Central memory CD8-positive, alpha-beta T cell (primary cell): ENCODE measurements around the gene COG5.

Experiments
- ATAC-seq: fragments of 150-1000 bp; cut with Tn5 transposase; replicated peaks from 2 replicates; pipeline ENCODE4 v1.10.0; 2022; ENCODE audit warnings: mild to moderate bottlenecking, moderate FRiP score, moderate number of reproducible peaks; ENCODE audit not compliant: poor library complexity, severe bottlenecking; ENCODE audit errors: extremely low read depth
- DNase-seq, 2 donors: peaks; one replicate each; pipeline ENCODE4 v3.0.0; 2021; ENCODE audit warnings: low spot score in 2 of 2
- H3K27ac Mint-ChIP-seq: one replicate; pipeline ENCODE4 v1.8.0; 2022; ENCODE audit warnings: low read depth, mild to moderate bottlenecking, moderate library complexity, mixed read lengths
- H3K27me3 Mint-ChIP-seq: one replicate; pipeline ENCODE4 v1.8.0; 2022; ENCODE audit warnings: mixed read lengths
- H3K36me3 Mint-ChIP-seq: one replicate; pipeline ENCODE4 v1.8.0; 2022; ENCODE audit warnings: mild to moderate bottlenecking, moderate library complexity, mixed read lengths; ENCODE audit not compliant: insufficient read depth
- H3K4me1 Mint-ChIP-seq: one replicate; pipeline ENCODE4 v1.8.0; 2022; ENCODE audit warnings: mixed read lengths
- H3K4me3 Mint-ChIP-seq: one replicate; pipeline ENCODE4 v1.8.0; 2022; ENCODE audit warnings: mild to moderate bottlenecking, moderate library complexity, mixed read lengths
- H3K9me3 Mint-ChIP-seq: one replicate; pipeline ENCODE4 v1.8.0; 2022; ENCODE audit warnings: mixed read lengths

Gene COG5

GRCh38 chr7:107354640-107355039 lies 209.1 kb downstream of the COG5 start:
- Mint-ChIP-seq H3K36me3 (no peaks in the 10 kb centered on the region), H3K27ac (no peak overlapping the region), H3K9me3 (no peaks in the 10 kb centered on the region), H3K4me1 (no peaks in the 10 kb centered on the region), H3K27me3 (no peaks in the 10 kb centered on the region), H3K4me3 (no peak overlapping the region)
- no peak for ATAC-seq
- DNase-seq = no peak

- no peaks in the 10 kb centered on the region for H3K27me3 Mint-ChIP-seq
- no peak for ATAC-seq
- no peaks in the 10 kb centered on the region for H3K36me3 Mint-ChIP-seq
- no peak for DNase-seq
- no peak overlapping the region for H3K4me3 Mint-ChIP-seq
- H3K27ac Mint-ChIP-seq = no peak overlapping the region
- no peaks in the 10 kb centered on the region for H3K4me1 Mint-ChIP-seq
- no peaks in the 10 kb centered on the region for H3K9me3 Mint-ChIP-seq
Measured at GRCh38 chr7:107353701-107354100, 210.0 kb downstream of the COG5 start.

GRCh38 chr7:107345898-107346297 lies 217.8 kb downstream of the COG5 start:
- no peak overlapping the region for H3K27ac Mint-ChIP-seq
- H3K4me3 Mint-ChIP-seq = no peak overlapping the region
- H3K36me3 Mint-ChIP-seq = peaks cover 2% of the 10 kb centered on the region
- no peaks in the 10 kb centered on the region for H3K9me3 Mint-ChIP-seq
- H3K4me1 Mint-ChIP-seq = peaks cover 6% of the 10 kb centered on the region
- no peaks in the 10 kb centered on the region for H3K27me3 Mint-ChIP-seq
- DNase-seq = no peak
- ATAC-seq = no peak

- H3K36me3 Mint-ChIP-seq = peaks cover 2% of the 10 kb centered on the region
- H3K27me3 Mint-ChIP-seq = no peaks in the 10 kb centered on the region
- H3K4me1 Mint-ChIP-seq = peaks cover 17% of the 10 kb centered on the region
- DNase-seq (no peak), ATAC-seq (no peak)
- no peak overlapping the region for H3K27ac Mint-ChIP-seq
- H3K9me3 Mint-ChIP-seq = no peaks in the 10 kb centered on the region
- no peak overlapping the region for H3K4me3 Mint-ChIP-seq
Measured at GRCh38 chr7:107344799-107345198, 218.9 kb downstream of the COG5 start.

- H3K4me3 Mint-ChIP-seq = no peak overlapping the region
- no peaks in the 10 kb centered on the region for H3K27me3 Mint-ChIP-seq
- ATAC-seq = no peak
- H3K36me3 Mint-ChIP-seq = peaks cover 2% of the 10 kb centered on the region
- H3K4me1 Mint-ChIP-seq = peaks cover 20% of the 10 kb centered on the region
- H3K9me3 Mint-ChIP-seq = no peaks in the 10 kb centered on the region
- no peak for DNase-seq
- no peak overlapping the region for H3K27ac Mint-ChIP-seq
Measured at GRCh38 chr7:107344286-107344685, 219.4 kb downstream of the COG5 start.

GRCh38 chr7:107338080-107338479 lies 225.6 kb downstream of the COG5 start:
- Mint-ChIP-seq H3K9me3 (no peaks in the 10 kb centered on the region), H3K4me3 (no peak overlapping the region), H3K27me3 (no peaks in the 10 kb centered on the region), H3K27ac (no peak overlapping the region), H3K4me1 (peaks cover 32% of the 10 kb centered on the region), H3K36me3 (no peaks in the 10 kb centered on the region)
- DNase-seq = no peak
- ATAC-seq = no peak

- Mint-ChIP-seq H3K36me3 (no peaks in the 10 kb centered on the region), H3K4me3 (no peak overlapping the region), H3K27me3 (no peaks in the 10 kb centered on the region), H3K4me1 (peaks cover 14% of the 10 kb centered on the region), H3K9me3 (no peaks in the 10 kb centered on the region), H3K27ac (peak overlapping the region; percentile 56)
- DNase-seq (no peak), ATAC-seq (no peak)
Measured at GRCh38 chr7:107332488-107333269, 231.0 kb downstream of the COG5 start.

- Mint-ChIP-seq H3K27ac (no peak overlapping the region), H3K4me1 (peaks cover 14% of the 10 kb centered on the region), H3K9me3 (no peaks in the 10 kb centered on the region), H3K36me3 (no peaks in the 10 kb centered on the region), H3K27me3 (no peaks in the 10 kb centered on the region), H3K4me3 (no peak overlapping the region)
- DNase-seq (no peak), ATAC-seq (no peak)
Measured at GRCh38 chr7:107330478-107330877, 233.2 kb downstream of the COG5 start.

- Mint-ChIP-seq H3K27ac (no peak overlapping the region), H3K36me3 (no peaks in the 10 kb centered on the region), H3K4me1 (peaks cover 7% of the 10 kb centered on the region), H3K9me3 (no peaks in the 10 kb centered on the region), H3K27me3 (no peaks in the 10 kb centered on the region), H3K4me3 (no peak overlapping the region)
- ATAC-seq (no peak), DNase-seq (no peak)
Measured at GRCh38 chr7:107327986-107328569, 235.6 kb downstream of the COG5 start.

GRCh38 chr7:107326061-107326460 lies 237.7 kb downstream of the COG5 start:
- Mint-ChIP-seq H3K27ac (no peak overlapping the region), H3K9me3 (no peaks in the 10 kb centered on the region), H3K36me3 (no peaks in the 10 kb centered on the region), H3K4me3 (no peak overlapping the region), H3K27me3 (no peaks in the 10 kb centered on the region), H3K4me1 (no peaks in the 10 kb centered on the region)
- ATAC-seq = no peak
- no peak for DNase-seq

- Mint-ChIP-seq H3K27ac (no peak overlapping the region), H3K4me1 (no peaks in the 10 kb centered on the region), H3K36me3 (peaks cover 3% of the 10 kb centered on the region), H3K9me3 (no peaks in the 10 kb centered on the region), H3K4me3 (no peak overlapping the region), H3K27me3 (no peaks in the 10 kb centered on the region)
- DNase-seq (no peak), ATAC-seq (no peak)
Measured at GRCh38 chr7:107322015-107322414, 241.7 kb downstream of the COG5 start.

GRCh38 chr7:107321611-107322010 lies 242.1 kb downstream of the COG5 start:
- no peaks in the 10 kb centered on the region for H3K27me3 Mint-ChIP-seq
- H3K36me3 Mint-ChIP-seq = peaks cover 3% of the 10 kb centered on the region
- no peak overlapping the region for H3K4me3 Mint-ChIP-seq
- no peaks in the 10 kb centered on the region for H3K9me3 Mint-ChIP-seq
- no peak overlapping the region for H3K27ac Mint-ChIP-seq
- ATAC-seq (no peak), DNase-seq (no peak)
- H3K4me1 Mint-ChIP-seq = no peaks in the 10 kb centered on the region

GRCh38 chr7:107319724-107320228 lies 243.9 kb downstream of the COG5 start:
- ATAC-seq (no peak), DNase-seq (no peak)
- Mint-ChIP-seq H3K36me3 (peaks cover 8% of the 10 kb centered on the region), H3K27ac (no peak overlapping the region), H3K4me1 (peaks cover 7% of the 10 kb centered on the region), H3K27me3 (no peaks in the 10 kb centered on the region), H3K9me3 (no peaks in the 10 kb centered on the region), H3K4me3 (no peak overlapping the region)
